Endothelial cell of umbilical vein (primary cell): Measurements from ENCODE around the gene MSH5. TPM values are rescaled to one million over a fixed set of nuclear protein-coding genes. Genes with fewer than 3 reads are reported as not detected.

Source experiments
- BruUV-seq: library from RNA; stranded (reverse); fragments of 400-500 nt; replicated peaks from 2 replicates; lab custom pipeline; 2021; lab: Mats Ljungman, UMichigan
- CTCF ChIA-PET: fragments of 300-600, 350-600 bp; sonication (Branson Sonifier 250); formaldehyde crosslinking; loops from one replicate; lab custom pipeline; 2021; ENCODE audit warnings: antibody characterized with exemption, inconsistent platforms; lab: Charles Lee
- POLR2A ChIA-PET: fragments of 300-600, 350-600 bp; sonication (Branson Sonifier 250); formaldehyde crosslinking; loops from one replicate; lab custom pipeline; 2021; ENCODE audit warnings: antibody characterized with exemption, inconsistent platforms; lab: Charles Lee
- DNase-seq: peaks from one replicate; pipeline ENCODE4 v3.0.0-alpha.2; 2011; ENCODE audit warnings: low read depth, low spot score
- FAIRE-seq: peaks from 2 replicates; lab custom pipeline; 2011; peaks lifted over from hg19 to GRCh38; lab: Jason Lieb, UNC
- H2AFZ ChIP-seq: 2 replicates; pipeline ENCODE4 v1.6.0; 2012; ENCODE audit warnings: low read depth, low read length, control low read depth, inconsistent platforms
- H3K27ac ChIP-seq: 2 replicates; pipeline ENCODE4 v1.5.1; 2011; ENCODE audit warnings: low read depth, mild to moderate bottlenecking, control low read depth, low read length, moderate library complexity; ENCODE audit not compliant: insufficient read depth
- H3K27me3 ChIP-seq, 2 experiments: 2 replicates each; pipeline versions ENCODE4 v1.6.0 to v1.6.1; 2011; ENCODE audit warnings: low read length in 2 of 2, mixed read lengths in 1 of 2; ENCODE audit not compliant: control insufficient read depth in 2 of 2, insufficient read depth in 2 of 2
- H3K36me3 ChIP-seq, 2 experiments: 2 replicates in 1 of 2; 3 replicates in 1 of 2; pipeline ENCODE4 v1.5.1; 2011; ENCODE audit warnings: low read length in 2 of 2, mild to moderate bottlenecking in 1 of 2, moderate library complexity in 1 of 2; ENCODE audit not compliant: control insufficient read depth in 2 of 2, insufficient read depth in 2 of 2; ENCODE audit errors: extremely low read depth in 1 of 2
- H3K4me1 ChIP-seq: 3 replicates; pipeline ENCODE4 v1.5.1; 2011; ENCODE audit warnings: mild to moderate bottlenecking, low read length; ENCODE audit not compliant: control insufficient read depth, insufficient read depth; ENCODE audit errors: extremely low read depth
- H3K4me2 ChIP-seq: 2 replicates; pipeline ENCODE4 v1.6.1; 2011; ENCODE audit warnings: low read length, control low read depth, mixed read lengths; ENCODE audit not compliant: insufficient read depth
- H3K4me3 ChIP-seq, 3 experiments: fragments of 200-600 bp in 1 of 3; sonication (generic), shearing (Covaris generic) in 1 of 3; replicated peaks in 1 of 3; 2 replicates each; pipeline ENCODE4 v1.5.1; 2011 to 2016; ENCODE audit warnings: control low read depth in 3 of 3, low read length in 3 of 3, mild to moderate bottlenecking in 2 of 3, inconsistent platforms in 1 of 3, low read depth in 1 of 3, moderate library complexity in 1 of 3; ENCODE audit not compliant: insufficient read depth in 1 of 3
- H3K79me2 ChIP-seq: 2 replicates; pipeline ENCODE4 v1.6.0; 2012; ENCODE audit warnings: low read length, inconsistent platforms; ENCODE audit not compliant: control insufficient read depth, insufficient read depth
- H3K9ac ChIP-seq: replicated peaks from 2 replicates; pipeline ENCODE3; 2011; ENCODE audit warnings: low read length, control low read depth; ENCODE audit not compliant: insufficient read depth; ENCODE audit errors: extremely low read depth
- H3K9me1 ChIP-seq: replicated peaks from 3 replicates; pipeline ENCODE4 v1.6.0; 2011; ENCODE audit warnings: mild to moderate bottlenecking, low read length; ENCODE audit not compliant: control insufficient read depth, insufficient read depth; ENCODE audit errors: extremely low read depth
- H3K9me3 ChIP-seq: replicated peaks from 2 replicates; pipeline ENCODE4 v1.5.1; 2012; ENCODE audit warnings: low read length, inconsistent platforms; ENCODE audit not compliant: control insufficient read depth, insufficient read depth
- H4K20me1 ChIP-seq: replicated peaks from 2 replicates; pipeline ENCODE3; 2011; ENCODE audit warnings: mild to moderate bottlenecking, low read length; ENCODE audit not compliant: control insufficient read depth, insufficient read depth; ENCODE audit errors: extremely low read depth
- CTCF ChIP-seq, 2 donors: IDR thresholded peaks; 1 replicate in 1 of 2; 2 replicates in 1 of 2; pipeline ENCODE4 v1.5.1; 2011; ENCODE audit warnings: low read length in 2 of 2, mild to moderate bottlenecking in 2 of 2, moderate library complexity in 2 of 2, control low read depth in 1 of 2, inconsistent platforms in 1 of 2, low read depth in 1 of 2; ENCODE audit not compliant: insufficient read depth in 1 of 2; ENCODE audit errors: extremely low read depth in 1 of 2
- EZH2 ChIP-seq: IDR thresholded peaks from 2 replicates; pipeline ENCODE4 v1.6.1; 2012; ENCODE audit warnings: borderline replicate concordance, low read depth, mild to moderate bottlenecking, moderate library complexity, low read length, inconsistent platforms; ENCODE audit not compliant: severe bottlenecking
- FOS ChIP-seq: IDR thresholded peaks from 2 replicates; pipeline ENCODE4 v1.6.1; 2011; ENCODE audit warnings: mild to moderate bottlenecking, low read length, moderate library complexity, borderline replicate concordance; ENCODE audit not compliant: insufficient read depth
- GATA2 ChIP-seq: IDR thresholded peaks from 2 replicates; pipeline ENCODE4 v1.7.0; 2011; ENCODE audit warnings: low read depth, mild to moderate bottlenecking, moderate library complexity, mixed read lengths, low read length; ENCODE audit not compliant: insufficient read length, insufficient read depth
- JUN ChIP-seq: IDR thresholded peaks from 2 replicates; pipeline ENCODE4 v1.6.1; 2011; ENCODE audit warnings: borderline replicate concordance, low read depth; ENCODE audit not compliant: insufficient read length, insufficient read depth
- MAX ChIP-seq: IDR thresholded peaks from 2 replicates; pipeline ENCODE4 v1.6.1; 2011; ENCODE audit not compliant: insufficient read depth, insufficient read length
- MYC ChIP-seq: IDR thresholded peaks from one replicate; pipeline ENCODE4 v1.6.1; 2011; ENCODE audit warnings: mild to moderate bottlenecking, low read depth, low read length
- POLR2A ChIP-seq: IDR thresholded peaks from 2 replicates; pipeline ENCODE4 v1.6.1; 2012; ENCODE audit warnings: low read depth, mild to moderate bottlenecking, control low read depth, low read length
- POLR2AphosphoS5 ChIP-seq: IDR thresholded peaks from 2 replicates; pipeline ENCODE4 v1.6.1; 2012; ENCODE audit warnings: low read depth, mild to moderate bottlenecking, control low read depth, low read length, moderate library complexity; ENCODE audit not compliant: insufficient read depth
- dilution Hi-C: fragments of 300-500 bp; cut with MboI; formaldehyde crosslinking; loops from one replicate; pipeline ENCODE4 v1.15.0; 2019; ENCODE audit warnings: low sequenced_read_pairs; ENCODE audit not compliant: extremely low pct_ligation_motif_present
- intact Hi-C: fragments of 100-400 bp; cut with micrococcal nuclease; formaldehyde crosslinking; loops from one replicate; pipeline ENCODE4 v1.10.0; 2022
- polyA plus RNA-seq, 4 experiments: library from polyadenylated mRNA; depleted of rRNA in 3 of 4; stranded (reverse) in 3 of 4; unstranded in 1 of 4; fragments of >200 nt; gene quantifications; 2 replicates each; pipeline versions ENCODE4 v1.2.1 to v1.2.3, GENCODE V29; 2011 to 2012; ENCODE audit warnings: missing spikeins in 1 of 4
- total RNA-seq: library from RNA; stranded (reverse); gene quantifications from 2 replicates; pipeline ENCODE4 v1.2.3, GENCODE V29; 2021

The MSH5 gene
- total and polyA plus RNA-seq, 2 donors (not counting 3 experiments of a cell fraction or from before 2014, with no cell fraction given) = 27.1 to 43.8 TPM

- H3K27me3 ChIP-seq = peaks cover 0 to 2% of the 10 kb centered on the region in 2 experiments
- dilution Hi-C loops = no loop called here
- TF ChIP-seq EZH2 (no peak), POLR2A (no peak), CTCF (IDR thresholded peaks at IDR 0.05; ENCODE audit: extremely low read depth in 1 of 2, insufficient read depth in 1 of 2, low read depth in 1 of 2, low read length in 2 of 2) (no peak), FOS (no peak), POLR2AphosphoS5 (no peak), MYC (no peak), GATA2 (no peak), JUN (no peak), MAX (no peak)
- DNase-seq (no peak), FAIRE-seq (no peak)
- no peaks in the 10 kb centered on the region for H3K9me1 ChIP-seq
- H2AFZ ChIP-seq = no peak within 1 kb of the TSS
- CTCF ChIA-PET = no interaction called here
- H4K20me1 ChIP-seq = no peaks in the 10 kb centered on the region
- no peak within 1 kb of the TSS for H3K9ac ChIP-seq
- peaks cover 0 to 4% of the 10 kb centered on the region in 2 experiments for H3K36me3 ChIP-seq
- H3K79me2 ChIP-seq = no peaks in the 10 kb centered on the region
- POLR2A ChIA-PET = interaction anchor here (0.5 to 1.0 kb wide), 2 partner anchors 27 to 106 kb away, joined by 3 to 6 read pairs; partner anchors contain the start of gene HSPA1B
- BruUV-seq = no TSS peak
- H3K27ac ChIP-seq = no peak within 1 kb of the TSS
- H3K4me3 ChIP-seq = no peak within 1 kb of the TSS
- H3K4me1 ChIP-seq = peaks cover 9% of the 10 kb centered on the region
- H3K4me2 ChIP-seq = no peak within 1 kb of the TSS
- no peaks in the 10 kb centered on the region for H3K9me3 ChIP-seq
- intact Hi-C loops = no loop called here
Measured at GRCh38 chr6:31721351-31722020, 18.3 kb upstream of the MSH5 start, which contains the start of gene LY6G6C. Gene LY6G6C (minus strand): TSS chr6:31721746. CDS start chr6:31721679, 67 bp downstream.
